Stimulated activated CD4-positive, alpha-beta T cell treated with anti-CD3 and anti-CD28 coated beads, TNF-alpha, amount 100 ng/mL, for 24 hours (primary cell): ENCODE data around the gene MAP3K13.
"Not testable (repeated sequence)": the region's sequence is repeated elsewhere in the genome, so short reads cannot be mapped to it uniquely, and the experiment has no call there.

ENCODE experiments used
- DNase-seq, 3 experiments: peaks; one replicate each; pipeline ENCODE4 v3.0.0-alpha.2; 2020; ENCODE audit warnings: low read depth in 3 of 3

MAP3K13 gene

DNA sequence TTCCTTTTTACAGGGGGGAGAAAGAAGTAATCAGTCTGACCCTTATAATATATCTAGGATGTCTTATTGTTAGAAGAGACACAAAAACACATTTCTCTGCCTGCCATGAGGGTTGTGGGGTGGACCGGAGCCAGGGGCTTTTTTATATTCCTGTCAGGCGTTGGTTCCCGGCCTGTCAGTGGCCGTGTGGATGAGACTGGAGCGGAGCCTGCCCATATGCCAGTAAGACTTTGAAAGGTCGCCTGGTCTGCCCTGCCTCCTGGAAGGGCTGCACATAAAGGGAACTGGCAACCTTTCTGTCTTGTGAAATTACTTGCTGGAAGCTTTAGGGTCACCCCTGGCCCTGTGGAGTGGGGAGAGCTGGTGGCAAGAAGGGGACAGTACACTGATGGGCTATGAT, 34.7 kb downstream of the MAP3K13 start:
- DNase-seq, result no peak

DNA sequence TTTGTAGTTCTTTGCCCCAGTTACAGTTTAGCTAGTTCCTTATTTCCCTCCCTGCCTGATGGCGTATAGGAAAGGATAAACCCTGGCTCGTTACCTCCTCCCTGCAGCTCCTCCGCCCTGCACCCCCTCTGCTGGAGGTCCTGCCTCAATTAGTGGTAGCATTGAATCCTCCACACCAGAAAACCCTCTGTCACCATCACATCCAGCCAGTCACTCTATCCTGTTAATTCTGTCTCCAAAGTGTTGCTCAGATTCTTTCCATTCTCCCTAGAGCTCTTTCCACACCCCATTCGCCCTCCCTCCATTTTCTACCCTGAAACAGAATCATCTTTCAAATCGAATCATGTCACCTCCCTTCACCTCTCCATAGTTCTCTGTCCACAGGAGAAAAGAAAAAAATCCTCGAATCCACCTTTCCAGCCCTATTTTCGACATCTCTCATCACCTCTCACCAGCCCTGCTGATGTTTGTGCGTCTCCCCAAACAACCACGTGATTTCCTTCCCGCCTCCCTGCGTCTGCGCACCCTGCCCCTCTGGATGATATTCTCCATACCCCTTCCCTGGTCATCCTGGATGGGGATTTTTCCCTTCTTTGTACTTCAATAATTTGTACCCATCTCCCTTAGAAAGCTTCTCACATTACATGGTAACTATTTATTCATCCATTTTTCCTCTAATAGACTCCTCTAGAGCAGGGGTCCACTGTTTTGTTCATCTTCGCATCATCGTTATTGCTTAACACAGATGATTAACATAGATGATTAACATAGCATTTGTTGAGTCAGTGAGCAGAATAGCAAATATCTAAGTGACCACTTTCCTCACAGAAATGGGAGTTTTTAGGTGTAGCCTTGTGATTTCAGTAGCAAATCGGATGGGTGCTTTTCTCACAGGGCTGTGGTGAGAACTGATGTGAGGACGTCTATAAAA, 37.1 kb downstream of the MAP3K13 start:
- DNase-seq, result no peak

DNA sequence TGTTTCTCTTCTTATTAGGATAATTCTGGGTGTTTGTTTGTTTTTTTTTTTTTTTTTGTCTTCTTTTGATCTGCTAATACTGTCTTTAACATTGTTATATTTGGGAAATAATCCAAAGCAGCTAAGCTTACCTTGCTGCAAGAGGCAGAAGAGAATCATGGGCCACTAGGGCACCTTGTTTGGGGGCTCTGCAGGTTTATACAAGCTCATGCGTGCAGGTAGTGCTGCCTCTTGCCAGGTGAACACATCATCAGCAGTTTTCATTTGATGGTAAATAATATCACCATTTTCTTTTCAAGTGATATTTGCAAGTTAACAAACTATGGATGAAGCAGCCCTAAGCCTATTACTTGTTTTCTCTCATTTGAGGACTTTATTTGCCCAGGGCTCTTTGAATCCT, 37.9 kb downstream of the MAP3K13 start:
- no peak for DNase-seq

DNA sequence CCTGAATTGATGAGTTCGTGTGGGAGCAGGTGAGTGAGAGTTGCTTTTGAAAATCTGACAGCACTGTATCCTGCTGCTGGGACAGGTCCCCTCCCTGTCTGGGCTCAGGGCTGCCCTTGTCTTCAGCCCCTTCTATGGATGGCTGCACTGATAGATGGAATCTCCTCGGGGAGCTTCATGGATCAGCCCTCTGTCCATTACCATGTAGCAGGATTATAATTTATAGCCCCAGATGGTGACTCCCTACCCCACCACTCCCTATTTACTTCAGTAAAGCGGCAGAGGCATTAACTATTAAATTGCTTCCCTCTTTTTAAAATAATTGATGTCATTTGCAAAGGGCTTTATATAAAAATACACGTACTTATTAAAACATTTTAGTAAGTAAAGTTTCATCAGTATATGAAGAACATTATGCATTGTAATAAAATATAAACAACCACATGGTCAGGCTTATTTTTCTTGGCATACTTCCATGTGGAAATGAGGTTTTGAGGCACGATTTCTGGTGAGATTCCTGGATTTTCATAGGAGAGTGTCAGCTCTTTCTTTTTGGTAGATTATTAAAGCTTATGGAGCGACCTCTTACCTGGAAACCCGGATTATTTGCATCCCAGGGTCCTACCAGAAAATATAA, 38.5 kb downstream of the MAP3K13 start:
- DNase-seq, result no peak

DNA sequence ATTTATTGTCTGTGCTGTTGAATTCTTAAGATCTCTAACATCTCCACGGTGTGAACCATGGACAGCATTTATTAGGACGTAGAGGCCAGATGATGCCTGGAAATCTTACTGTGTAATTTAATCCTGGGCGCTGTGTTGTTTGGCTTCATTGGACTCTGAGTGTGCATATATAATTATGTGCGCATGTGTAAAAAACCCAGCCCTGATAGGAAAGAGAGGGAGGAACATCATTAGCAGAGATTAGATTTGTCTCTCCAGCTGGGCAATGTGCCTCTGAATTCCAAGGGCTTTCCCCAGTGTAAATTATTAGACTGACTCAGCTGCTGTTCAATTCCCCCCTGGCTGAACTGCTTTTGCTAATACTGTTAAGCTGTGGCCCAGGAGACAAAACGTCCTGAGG, 39.6 kb downstream of the MAP3K13 start:
- no peak for DNase-seq

DNA sequence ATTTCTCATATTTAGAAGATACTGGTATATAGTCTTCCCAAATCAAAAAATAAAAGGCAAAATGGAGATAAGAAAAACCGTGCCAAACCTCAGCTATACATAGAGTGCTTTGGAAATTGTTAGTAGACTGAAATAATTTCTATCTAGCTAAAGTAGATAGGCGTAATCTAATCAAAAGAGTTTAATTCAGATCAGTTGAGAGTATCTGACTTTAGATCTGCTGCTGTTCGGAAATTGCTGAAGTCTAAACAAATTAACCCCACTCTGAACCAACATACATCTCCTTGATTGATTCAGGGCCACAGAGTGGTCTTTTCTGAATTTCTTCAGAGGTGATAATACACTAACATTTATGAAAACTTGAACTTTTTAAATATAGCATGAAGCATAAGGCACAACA, 40.1 kb downstream of the MAP3K13 start:
- no peak for DNase-seq

DNA sequence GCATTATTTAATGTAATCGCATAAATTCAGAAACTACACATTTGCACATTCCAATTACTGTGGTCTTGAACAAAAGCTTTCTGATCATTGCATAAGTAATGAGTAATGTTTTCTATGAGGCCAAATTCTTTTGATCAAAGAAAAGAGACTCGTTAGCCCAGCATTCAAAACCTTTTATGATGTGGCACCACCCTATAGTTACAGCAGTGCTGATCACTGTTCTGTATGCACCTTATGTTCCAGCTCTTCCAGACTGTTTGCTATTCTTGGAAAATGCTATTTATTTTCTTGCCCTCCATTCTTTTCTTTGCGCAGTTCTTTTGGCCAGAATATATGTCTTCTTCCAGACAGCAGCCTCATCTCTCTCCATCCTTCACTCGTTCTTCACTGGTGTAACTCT, 42.3 kb downstream of the MAP3K13 start:
- DNase-seq, result no peak

DNA sequence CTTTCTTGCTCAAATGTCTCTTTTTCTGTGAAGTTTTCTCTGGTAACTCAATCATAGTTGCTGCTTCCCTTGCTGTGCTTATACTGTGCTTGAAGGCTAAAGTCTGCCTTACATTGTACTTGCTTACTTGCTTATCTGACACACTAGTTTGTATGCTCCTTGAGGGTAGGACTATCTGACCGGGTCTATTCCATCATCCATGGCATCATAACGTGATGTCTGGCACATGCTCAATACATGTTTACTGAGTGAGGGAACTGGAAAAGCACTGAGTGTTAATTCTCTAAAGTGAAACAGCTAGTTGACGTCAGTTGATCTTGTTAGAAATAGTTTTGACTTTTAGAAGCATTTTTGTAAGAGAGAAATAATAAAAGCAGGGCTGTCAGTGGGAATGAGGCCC, 42.7 kb downstream of the MAP3K13 start:
- DNase-seq, result no peak

DNA sequence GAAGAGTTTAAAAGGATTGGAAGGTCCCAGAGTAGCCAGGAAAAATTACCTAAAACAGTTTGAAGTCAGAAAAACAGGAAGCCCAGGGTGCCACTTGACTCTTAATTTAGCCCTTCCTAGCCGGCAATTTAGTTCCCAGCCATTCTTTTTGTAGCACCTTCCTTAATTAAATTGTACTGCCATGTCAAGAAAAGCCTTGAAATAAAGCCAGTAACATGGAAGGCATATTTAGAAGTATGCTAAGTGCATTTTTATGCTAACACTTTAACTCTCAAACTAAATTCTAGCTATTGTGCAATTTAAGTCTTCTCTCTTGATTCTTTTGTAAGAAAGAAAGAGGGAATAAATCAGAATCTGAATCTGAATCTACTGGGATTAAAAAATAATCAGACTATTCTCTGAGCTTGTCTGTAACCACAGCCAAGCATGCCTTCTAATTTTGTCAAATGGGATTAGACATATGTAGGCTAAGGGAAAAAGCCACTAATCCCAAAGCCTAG, 43.2 kb downstream of the MAP3K13 start:
- no peak for DNase-seq

DNA sequence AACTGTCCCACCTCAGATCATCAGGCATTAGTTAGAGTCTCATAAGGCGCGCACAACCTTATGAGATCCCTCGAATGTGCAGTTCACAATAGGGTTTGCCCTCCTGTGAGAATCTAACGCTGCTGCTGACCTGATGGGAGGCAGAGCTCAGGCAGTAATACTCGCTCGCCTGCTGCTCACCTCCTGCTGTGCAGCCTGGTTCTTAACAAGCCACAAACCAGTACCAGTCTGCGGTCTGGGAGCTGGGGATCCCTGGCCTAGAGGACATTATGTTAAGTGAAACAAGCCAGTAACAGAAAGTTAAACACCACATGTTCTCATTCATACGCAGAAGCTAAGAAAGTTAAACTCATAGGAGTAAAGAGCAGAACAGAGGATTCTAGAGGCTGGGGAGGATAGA, 47.0 kb downstream of the MAP3K13 start:
- DNase-seq, result no peak

DNA sequence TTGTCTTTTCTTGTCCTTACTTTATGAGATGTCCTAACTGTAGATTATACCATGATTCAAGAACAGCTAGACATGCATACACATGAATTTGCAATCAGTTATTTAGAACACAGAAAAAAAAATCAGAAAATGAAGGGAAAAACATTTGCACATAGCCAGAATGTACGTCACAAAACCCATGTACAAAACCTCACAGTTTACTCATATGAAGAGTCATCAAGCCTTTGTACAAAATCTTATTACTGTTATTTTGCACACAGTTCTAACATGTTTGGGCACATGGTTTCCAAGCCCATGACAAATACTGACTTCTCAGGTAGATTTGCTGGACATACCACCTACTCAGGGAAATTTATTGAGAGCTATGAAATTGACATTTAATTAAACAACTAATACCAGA, 48.2 kb downstream of the MAP3K13 start:
- no peak for DNase-seq

DNA sequence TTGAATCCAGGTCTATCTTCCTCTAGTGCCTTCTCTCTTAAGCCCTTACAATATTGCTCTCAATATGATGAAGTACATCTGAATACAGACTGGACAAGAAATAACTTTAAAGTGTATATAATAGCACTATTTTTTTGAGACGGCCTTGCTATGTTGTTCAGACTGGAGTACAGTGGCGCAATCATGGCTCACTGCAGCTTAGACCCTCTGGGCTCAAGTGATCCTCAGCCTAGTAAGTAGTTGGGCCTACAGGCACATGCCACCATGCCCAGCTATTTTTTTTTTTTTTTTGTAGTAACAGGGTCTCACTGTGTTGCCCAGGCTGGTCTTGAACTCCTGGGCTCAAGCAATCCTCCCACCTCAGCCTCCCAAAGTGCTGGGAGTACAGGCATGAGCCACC, 53.6 kb downstream of the MAP3K13 start:
- DNase-seq, result no peak

DNA sequence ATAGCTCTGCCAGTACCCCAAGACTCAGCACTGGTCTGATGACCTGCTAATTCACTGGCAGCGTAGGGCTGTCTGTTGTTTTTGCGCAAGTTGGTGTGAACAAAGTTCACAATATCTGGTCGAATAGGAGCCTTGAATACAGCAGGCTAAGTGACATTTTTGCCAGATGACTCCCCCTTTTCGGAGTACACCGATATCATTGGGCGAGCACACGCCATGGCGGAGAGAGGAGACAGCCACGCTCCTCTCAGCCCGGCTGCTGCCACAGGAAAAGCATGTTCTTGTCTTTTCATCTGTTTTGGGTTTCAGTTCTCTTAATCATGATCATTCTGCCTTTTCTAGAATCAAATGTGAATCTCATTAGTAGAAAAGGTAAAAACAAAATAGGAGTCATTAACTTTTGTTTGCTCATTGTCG, 55.6 kb downstream of the MAP3K13 start:
- not testable (repeated sequence) for DNase-seq

DNA sequence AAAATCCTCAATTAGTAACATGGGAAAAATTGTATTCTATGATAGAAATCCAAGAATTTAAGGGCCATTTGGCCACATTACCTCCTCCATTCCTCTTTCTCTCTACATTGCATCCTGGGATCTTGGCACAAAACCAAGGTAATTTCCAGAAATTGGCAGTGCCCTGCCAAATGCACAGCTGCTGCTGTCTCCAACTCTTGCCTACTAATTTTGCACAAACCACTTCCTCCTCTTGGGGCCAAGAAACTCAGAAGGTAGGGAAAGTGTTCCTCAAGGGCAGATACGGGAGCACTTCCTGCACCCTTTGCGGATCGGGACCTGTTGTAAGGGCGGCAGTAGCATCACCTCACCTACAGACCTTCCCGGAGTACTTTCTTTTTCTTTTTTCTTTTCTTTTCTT, 57.8 kb downstream of the MAP3K13 start:
- DNase-seq, result no peak

DNA sequence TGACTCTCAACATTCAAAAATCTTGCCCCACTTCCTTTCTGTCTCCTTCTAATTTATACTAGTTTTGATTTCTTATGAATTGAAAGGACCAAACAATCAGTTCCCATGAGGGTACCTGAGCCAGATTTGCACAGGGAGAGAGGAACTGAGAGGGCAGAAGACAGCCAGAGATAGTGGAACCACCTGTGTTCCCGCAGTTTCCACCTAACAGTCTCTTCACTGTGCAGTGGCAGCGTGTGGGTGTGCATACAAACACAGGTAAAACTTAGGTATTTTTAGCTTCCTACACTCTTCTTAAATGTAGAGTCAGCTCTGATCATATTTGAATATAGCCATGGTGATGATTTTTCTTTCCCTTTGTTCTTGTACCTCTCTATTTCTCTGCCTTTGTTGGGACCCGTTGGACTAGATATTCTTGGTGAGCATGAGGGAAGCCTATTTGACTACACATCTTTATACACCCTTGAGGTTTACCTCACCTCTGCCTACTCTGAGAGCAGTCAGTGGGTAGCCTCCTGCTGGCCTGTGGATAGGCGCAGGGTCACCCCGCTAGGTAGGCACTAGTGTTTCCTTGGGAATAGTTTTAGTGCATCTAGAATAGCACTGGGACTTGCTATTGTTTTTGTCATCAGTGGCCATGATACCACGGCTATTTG, 58.8 kb downstream of the MAP3K13 start:
- DNase-seq, result no peak

DNA sequence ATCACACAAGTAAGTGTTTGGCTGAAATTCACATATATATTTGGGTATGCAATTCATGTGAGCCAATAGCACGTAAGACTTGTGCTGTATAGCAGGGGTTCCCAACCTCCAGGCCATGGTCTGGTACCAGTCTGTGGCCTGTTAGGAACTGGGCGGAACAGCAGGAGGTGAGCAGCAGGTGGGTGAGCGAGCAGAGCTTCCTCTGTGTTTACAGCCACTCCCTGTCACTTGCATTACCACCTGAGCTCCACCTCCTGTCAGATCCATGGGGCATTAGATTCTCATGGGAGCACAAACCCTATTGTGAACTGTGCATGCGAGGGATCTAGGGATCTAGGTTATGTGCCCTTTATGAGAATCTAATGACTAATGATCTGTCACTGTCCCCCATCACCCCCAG, 59.7 kb downstream of the MAP3K13 start:
- DNase-seq, result no peak

DNA sequence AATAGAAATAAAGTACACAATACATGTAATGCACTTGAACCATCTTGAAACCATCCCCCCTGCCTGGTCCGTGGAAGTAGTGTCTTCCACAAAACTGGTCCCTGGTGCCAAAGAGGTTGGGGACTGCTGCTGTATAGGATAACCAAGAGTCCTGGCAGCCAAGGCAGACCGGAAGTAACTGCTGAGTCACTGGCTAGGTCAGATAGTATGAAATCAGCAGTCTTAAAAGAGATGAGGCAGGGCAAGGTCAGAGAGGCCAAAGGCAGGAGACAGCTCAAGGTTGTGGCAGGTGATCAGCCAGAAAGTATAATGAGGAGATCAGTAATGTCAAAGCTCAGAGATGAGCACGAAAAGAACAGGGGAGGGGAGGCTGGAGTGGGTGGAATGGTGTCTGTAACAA, 60.2 kb downstream of the MAP3K13 start:
- no peak for DNase-seq

DNA sequence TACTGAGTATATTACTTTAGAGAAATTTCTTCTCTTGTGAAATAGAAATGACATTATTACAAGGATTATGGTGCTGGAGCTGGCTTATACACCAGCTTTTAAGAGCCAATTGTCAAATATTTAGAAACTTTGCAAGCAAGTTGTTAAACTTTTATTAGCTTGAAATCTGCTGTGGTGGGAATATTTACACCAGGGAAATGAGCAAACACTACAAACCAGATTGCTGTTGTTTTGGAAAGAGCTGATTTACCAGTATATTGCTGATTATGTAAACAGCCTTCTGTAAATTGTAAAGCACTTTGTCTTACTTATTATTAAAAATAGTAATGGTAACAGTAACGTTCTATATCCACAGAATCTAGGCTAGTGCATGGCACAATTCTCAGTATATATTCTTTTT, 61.5 kb downstream of the MAP3K13 start:
- DNase-seq, result no peak

DNA sequence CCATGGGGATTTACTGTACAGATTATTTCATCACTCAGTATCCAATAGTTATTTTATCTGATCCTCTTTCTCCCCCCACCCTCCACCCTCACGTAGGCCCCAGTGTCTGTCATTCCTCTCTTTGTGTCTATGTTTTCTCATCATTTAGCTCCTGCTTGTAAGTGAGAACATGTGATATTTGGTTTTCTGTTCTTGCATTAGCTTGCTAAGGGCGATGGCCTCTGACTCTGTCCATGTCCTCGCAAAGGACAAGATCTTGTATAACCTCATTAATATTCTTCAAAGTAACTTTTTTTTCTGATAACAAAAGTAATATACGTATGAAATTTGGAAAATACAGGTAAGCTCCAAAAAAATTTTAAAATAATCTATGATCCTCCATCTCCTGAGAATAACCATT, 67.4 kb downstream of the MAP3K13 start:
- DNase-seq, result no peak

DNA sequence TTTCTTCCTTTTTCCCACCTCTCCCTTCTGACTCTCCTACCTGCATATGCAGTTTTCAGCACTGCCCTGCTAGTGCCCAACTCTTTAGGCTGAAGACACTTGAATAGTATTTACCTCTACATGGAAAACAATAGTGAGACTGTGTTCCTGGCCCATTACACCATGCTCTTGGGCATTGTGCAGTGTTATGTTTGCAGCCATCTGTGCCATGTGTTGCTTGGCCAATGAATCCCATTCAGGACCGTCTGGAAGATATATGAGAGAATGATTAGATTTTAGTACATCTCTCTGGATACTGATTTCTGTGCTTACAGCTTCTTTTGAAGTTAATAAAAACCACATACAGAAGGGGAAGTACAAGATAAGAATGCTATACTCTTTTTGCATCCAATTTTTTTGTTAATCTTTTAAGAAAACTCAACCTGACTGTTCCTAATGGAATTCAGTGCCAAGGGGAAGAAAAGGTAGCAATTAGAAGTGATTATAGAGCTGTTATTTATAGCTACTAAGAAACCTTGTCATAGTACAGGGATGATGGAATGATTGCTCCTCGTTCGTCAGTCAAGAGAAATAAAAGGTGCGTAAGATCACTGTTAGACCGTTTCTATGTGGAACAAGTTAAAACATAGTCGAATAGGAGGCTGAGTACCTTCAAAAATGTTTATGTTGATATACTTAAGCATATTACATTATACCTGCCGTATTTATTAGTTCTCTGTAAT, 77.0 kb downstream of the MAP3K13 start:
- no peak for DNase-seq

DNA sequence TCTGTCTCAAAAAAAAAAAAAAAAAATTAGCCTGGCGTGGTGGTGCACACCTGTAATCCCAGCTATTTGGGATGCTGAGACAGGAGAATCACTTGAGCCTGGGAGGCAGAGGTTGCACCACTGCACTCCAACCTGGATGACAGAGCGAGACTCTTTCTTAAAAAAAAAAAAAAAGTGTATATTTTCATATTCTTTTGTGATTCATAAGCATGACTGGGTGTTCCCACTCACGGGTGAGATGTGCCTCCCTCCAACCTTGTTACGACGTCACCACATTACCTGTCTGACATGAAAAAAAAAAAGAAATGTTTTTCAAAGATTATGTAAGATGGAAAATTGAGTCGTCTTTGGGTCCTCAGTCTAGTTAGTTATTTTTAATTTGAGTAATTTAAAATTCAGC, 79.1 kb downstream of the MAP3K13 start:
- no peak for DNase-seq

DNA sequence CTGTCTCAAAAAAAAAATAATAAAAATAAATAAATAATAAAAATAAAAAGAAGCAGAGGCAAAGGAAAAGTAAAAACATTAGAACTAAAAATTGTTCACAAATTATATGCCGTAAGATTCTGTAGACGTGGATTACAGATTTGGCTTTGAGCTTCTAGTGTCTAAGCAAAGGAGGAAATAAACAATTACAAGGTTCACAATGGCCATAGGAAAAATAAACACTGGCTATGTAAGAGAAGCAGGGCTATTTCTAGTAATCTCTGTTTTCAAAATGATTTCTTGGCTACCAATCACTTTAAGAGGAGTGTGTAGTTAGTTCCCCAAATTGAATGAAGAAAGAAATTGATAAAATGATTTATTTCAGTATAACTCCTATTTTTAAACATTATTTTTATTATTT, 81.4 kb downstream of the MAP3K13 start:
- DNase-seq, result no peak
